Measurements from ENCODE around the gene ARHGAP26. TPM values are rescaled to one million over a fixed set of nuclear protein-coding genes. Genes with fewer than 3 reads are reported as not detected.
"Not testable (repeated sequence)": the region's sequence is repeated elsewhere in the genome, so short reads cannot be mapped to it uniquely, and the experiment has no call there.

ARHGAP26 gene
- total RNA-seq, 1 donor from 2014 or later = 8.6 TPM

DNA sequence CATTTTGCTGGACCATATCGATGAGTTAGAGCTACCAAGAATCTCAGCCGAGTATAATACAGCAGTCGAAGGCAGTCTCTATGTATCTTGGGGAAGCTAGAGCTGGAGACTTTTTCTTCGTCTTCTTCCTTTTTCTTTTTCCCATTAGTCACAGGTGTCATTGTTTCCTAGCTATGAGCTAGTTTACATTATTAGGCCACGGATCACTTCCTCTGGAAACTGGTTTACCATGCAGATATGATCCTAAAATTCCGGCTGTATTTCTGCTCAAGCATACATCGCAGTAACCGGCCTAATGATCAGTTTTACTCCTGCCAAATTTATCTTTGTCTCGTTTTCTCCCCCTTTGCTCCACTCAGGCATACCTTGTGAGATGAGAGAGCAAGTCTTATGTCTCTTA, 312.8 kb downstream of the ARHGAP26 start:
- no peak overlapping the region for H3K4me3 ChIP-seq (ENCODE audit: low read depth, low read length)
- no peak for DNase-seq (ENCODE audit: low read depth)
- H3K27me3 ChIP-seq (ENCODE audit: control insufficient read depth, insufficient read depth, low read length) = no peaks in the 10 kb centered on the region
- TF ChIP-seq CTCF (IDR thresholded peaks at IDR 0.05; ENCODE audit: insufficient read depth, low read length, poor library complexity, severe bottlenecking) = no peak
- no peaks in the 10 kb centered on the region for H3K36me3 ChIP-seq (ENCODE audit: control insufficient read depth, insufficient read depth, low read length)

DNA sequence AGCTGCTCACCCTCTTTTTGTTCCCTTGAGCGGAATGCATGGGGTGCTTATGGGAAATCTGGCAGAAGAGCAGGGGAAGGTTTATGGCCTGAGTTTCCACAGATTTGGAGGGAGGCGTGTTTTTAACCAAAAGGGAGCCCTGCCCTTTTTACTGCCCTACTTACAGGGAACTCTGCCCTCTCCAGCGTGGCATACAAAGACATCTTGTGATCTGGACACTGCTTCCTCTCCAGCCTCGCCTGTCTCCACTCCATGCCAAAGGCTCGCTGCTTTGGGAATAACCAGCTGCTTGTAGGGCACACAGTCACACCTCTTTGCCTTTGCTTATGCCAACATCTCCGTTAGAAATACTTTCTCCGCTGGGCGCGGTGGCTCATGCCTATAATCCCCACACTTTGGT, 314.2 kb downstream of the ARHGAP26 start:
- DNase-seq (ENCODE audit: low read depth) = no peak
- no peak for TF ChIP-seq CTCF (IDR thresholded peaks at IDR 0.05; ENCODE audit: insufficient read depth, low read length, poor library complexity, severe bottlenecking)
- no peaks in the 10 kb centered on the region for H3K27me3 ChIP-seq (ENCODE audit: control insufficient read depth, insufficient read depth, low read length)

GRCh38 chr5:143085319-143085917, 315.2 kb downstream of the ARHGAP26 start:
- no peak for DNase-seq (ENCODE audit: low read depth)
- no peaks in the 10 kb centered on the region for H3K27me3 ChIP-seq (ENCODE audit: control insufficient read depth, insufficient read depth, low read length)
- TF ChIP-seq CTCF (IDR thresholded peaks at IDR 0.05; ENCODE audit: insufficient read depth, low read length, poor library complexity, severe bottlenecking) = no peak
- H3K36me3 ChIP-seq (ENCODE audit: control insufficient read depth, insufficient read depth, low read length) = no peaks in the 10 kb centered on the region
- no peak overlapping the region for H3K4me3 ChIP-seq (ENCODE audit: low read depth, low read length)

More for the DNA sequence above, 314.2 kb downstream of the ARHGAP26 start:
- Histone ChIP-seq H3K4me3 (ENCODE audit: low read depth, low read length) (no peak overlapping the region), H3K36me3 (ENCODE audit: control insufficient read depth, insufficient read depth, low read length) (no peaks in the 10 kb centered on the region)

DNA sequence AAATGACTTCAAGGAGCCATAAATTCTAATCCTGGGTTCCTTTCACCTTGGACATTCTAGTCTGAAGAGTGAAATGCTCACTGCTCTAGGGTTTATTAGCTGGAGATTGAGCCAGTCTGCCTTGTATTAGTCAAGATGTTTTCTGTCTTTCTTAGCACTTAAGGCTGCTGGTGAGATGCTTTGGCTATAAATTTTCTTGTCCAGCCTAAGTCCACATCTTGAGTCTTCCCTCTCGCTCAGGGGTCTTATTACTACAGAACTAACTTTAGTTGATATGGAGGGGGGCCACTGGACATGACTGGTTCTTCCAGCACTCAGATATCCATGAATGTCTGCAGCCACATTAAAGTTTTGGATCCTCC, 316.4 kb downstream of the ARHGAP26 start:
- no peak overlapping the region for H3K4me3 ChIP-seq (ENCODE audit: low read depth, low read length)
- no peaks in the 10 kb centered on the region for H3K27me3 ChIP-seq (ENCODE audit: control insufficient read depth, insufficient read depth, low read length)
- DNase-seq (ENCODE audit: low read depth) = no peak
- no peaks in the 10 kb centered on the region for H3K36me3 ChIP-seq (ENCODE audit: control insufficient read depth, insufficient read depth, low read length)
- TF ChIP-seq CTCF (IDR thresholded peaks at IDR 0.05; ENCODE audit: insufficient read depth, low read length, poor library complexity, severe bottlenecking) = no peak

- TF ChIP-seq CTCF (IDR thresholded peaks at IDR 0.05; ENCODE audit: insufficient read depth, low read length, poor library complexity, severe bottlenecking) = no peak
- DNase-seq (ENCODE audit: low read depth) = no peak
- Histone ChIP-seq H3K4me3 (ENCODE audit: low read depth, low read length) (no peak overlapping the region), H3K36me3 (ENCODE audit: control insufficient read depth, insufficient read depth, low read length) (no peaks in the 10 kb centered on the region), H3K27me3 (ENCODE audit: control insufficient read depth, insufficient read depth, low read length) (no peaks in the 10 kb centered on the region)
These were observed 316.9 kb downstream of the ARHGAP26 start for GRCh38 chr5:143086908-143087637.

DNA sequence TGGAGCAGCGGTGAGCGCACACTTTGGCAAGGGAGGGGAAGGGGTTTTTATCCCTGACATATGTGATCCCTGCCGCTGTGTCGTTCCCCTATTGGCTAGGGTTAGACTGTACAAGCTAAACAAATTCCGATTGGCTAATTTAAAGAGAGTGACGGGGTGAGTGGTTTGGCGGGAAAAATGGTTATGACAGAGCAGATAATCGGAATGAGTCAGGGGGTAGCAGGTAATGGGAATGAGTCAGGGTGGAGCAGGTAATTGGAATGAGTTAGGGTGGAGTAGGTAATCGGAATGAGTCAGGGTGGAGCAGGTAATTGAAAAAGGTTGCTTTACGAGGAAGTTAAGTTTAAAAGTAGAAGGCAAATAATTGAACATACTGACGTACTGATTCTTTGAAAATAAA, 318.5 kb downstream of the ARHGAP26 start:
- H3K27me3 ChIP-seq (ENCODE audit: control insufficient read depth, insufficient read depth, low read length); H3K4me3 ChIP-seq (ENCODE audit: low read depth, low read length); DNase-seq (ENCODE audit: low read depth); H3K36me3 ChIP-seq (ENCODE audit: control insufficient read depth, insufficient read depth, low read length): not testable (repeated sequence)

GRCh38 chr5:143090044-143090443, 319.9 kb downstream of the ARHGAP26 start:
- not testable (repeated sequence) for H3K27me3 ChIP-seq (ENCODE audit: control insufficient read depth, insufficient read depth, low read length); H3K4me3 ChIP-seq (ENCODE audit: low read depth, low read length); H3K36me3 ChIP-seq (ENCODE audit: control insufficient read depth, insufficient read depth, low read length); DNase-seq (ENCODE audit: low read depth)

DNA sequence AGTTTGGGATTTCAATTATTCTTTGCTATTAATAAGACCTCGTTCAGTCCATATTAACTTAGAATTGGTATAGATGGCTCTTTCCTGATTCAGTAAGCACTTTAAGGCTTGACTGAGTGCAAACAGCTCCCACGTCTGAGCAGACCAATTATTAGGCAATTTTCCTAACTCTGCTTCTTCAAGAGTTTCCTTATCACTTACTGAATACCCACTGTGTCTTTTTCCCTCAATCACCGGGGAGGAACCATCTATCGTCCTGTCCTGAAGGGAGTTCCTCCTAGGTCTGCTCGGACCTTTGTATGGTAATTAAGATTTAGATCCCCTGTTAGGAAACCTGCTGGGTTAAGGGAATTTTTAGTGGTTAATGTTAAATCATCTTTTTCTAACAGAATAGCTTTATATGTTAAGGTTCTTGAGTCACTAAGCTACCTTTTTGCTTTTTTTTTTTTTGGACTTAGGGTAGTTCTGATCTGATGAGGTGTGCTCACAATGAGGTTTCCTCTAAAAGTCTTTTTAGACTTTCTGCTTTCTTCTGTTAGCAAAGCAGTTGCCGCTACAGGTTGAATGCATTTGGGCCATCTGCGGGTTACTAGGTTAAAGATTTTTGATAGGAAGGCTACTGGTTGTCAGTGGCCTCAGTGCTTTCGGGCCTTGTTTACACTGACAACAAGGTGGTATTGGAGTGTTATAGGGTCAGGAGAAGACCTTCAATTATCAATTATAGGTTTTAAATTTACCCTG, 322.7 kb downstream of the ARHGAP26 start:
- H3K4me3 ChIP-seq (ENCODE audit: low read depth, low read length); H3K36me3 ChIP-seq (ENCODE audit: control insufficient read depth, insufficient read depth, low read length); H3K27me3 ChIP-seq (ENCODE audit: control insufficient read depth, insufficient read depth, low read length); DNase-seq (ENCODE audit: low read depth): not testable (repeated sequence)
